HCEC 1CT (cell line): ENCODE results near the gene CHST4.
"Not testable (repeated sequence)": the region's sequence is repeated elsewhere in the genome, so short reads cannot be mapped to it uniquely, and the experiment has no call there.

ENCODE experiments used
- DNase-seq: peaks from one replicate; pipeline ENCODE4 v3.0.0-alpha.2; 2017

CHST4 gene

GRCh38 chr16:71572497-71573116 lies 46.4 kb downstream of the CHST4 start:
- DNase-seq, result no peak

- no peak for DNase-seq
These were observed 47.3 kb downstream of the CHST4 start for GRCh38 chr16:71573387-71574094.

GRCh38 chr16:71574702-71575101 lies 48.5 kb downstream of the CHST4 start:
- no peak for DNase-seq

- no peak for DNase-seq
These were observed 50.7 kb downstream of the CHST4 start, which contains the start of gene TAT for GRCh38 chr16:71576971-71577370. TSS of gene TAT (minus strand) at chr16:71577092. CDS start at chr16:71576415, 677 bp downstream.

- DNase-seq, result not testable (repeated sequence)
These were observed 56.3 kb downstream of the CHST4 start for GRCh38 chr16:71582553-71582848.

- no peak for DNase-seq
These were observed 58.5 kb downstream of the CHST4 start for GRCh38 chr16:71584543-71585317.

- no peak for DNase-seq
These were observed 59.1 kb downstream of the CHST4 start for GRCh38 chr16:71585318-71585703.
